GM19023 (cell line): Measurements from ENCODE around the gene PDE8B.
"Not testable (repeated sequence)": the region's sequence is repeated elsewhere in the genome, so short reads cannot be mapped to it uniquely, and the experiment has no call there.

ENCODE experiments used
- ATAC-seq: cut with Tn5 transposase; IDR thresholded peaks from one replicate; pipeline ENCODE4 v1.9.1; 2021; ENCODE audit warnings: mild to moderate bottlenecking, moderate library complexity; ENCODE audit not compliant: unreplicated experiment

The PDE8B gene

DNA sequence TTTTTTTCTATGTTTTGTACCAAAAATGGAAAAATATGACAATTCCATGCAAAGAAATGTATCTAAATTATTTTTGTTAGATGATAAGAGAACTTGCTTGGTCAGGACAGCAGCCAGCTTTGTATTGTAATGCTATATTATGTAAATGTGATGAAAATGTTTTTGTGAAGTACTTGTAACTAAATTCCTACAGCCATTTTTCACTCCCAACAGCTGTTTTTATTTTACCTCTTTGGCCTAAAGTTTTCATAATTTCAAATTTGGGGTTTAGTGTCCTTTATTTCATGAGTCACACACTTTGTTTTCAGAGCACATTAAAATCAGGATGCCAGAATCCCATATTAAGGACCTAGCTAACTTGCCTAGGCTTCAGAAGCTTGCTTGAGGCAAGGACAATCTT, 217.5 kb downstream of the PDE8B start:
- ATAC-seq: no peak

DNA sequence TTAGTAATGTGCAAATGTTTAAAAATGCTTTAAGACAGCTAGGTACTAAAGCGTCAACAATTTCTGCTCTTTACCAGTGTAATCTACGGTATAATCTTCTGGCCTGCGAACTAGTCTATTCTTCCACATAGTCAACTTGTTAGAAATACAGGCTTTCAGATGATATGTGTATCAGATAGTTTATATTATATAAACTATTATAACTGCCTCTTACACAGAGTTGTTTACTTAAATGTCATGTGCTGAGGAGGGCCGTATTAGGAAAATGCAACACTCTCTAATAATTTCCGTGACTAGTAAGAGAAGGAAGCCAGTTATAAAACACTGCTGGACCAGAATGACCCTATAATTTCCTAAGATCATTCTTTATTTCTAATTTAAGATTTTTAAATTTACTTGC, 218.0 kb downstream of the PDE8B start:
- no peak for ATAC-seq

DNA sequence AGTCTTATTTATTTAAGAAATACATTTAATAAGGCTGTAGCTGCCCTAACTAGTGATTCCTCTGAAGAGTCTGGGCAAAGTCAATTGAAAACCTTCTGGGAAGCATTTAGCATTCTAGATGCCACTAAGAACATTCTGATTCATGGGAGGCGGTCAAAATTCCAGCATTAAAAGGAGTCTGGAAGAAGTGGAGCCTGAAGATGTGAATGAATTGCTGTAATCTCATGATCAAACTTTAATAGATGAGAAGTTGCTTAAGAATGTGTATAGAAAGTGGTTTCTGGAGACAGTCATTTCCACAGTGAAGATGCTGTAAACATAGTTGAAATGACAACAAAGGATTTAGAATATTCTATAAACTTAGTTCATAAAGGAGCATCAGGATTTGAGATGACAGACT, 220.2 kb downstream of the PDE8B start:
- ATAC-seq: no peak

- no peak for ATAC-seq
These were observed 220.8 kb downstream of the PDE8B start for GRCh38 chr5:77431286-77431685.

- ATAC-seq: no peak
These were observed 221.2 kb downstream of the PDE8B start for GRCh38 chr5:77431719-77432118.

GRCh38 chr5:77437194-77437593, 226.7 kb downstream of the PDE8B start:
- no peak for ATAC-seq

DNA sequence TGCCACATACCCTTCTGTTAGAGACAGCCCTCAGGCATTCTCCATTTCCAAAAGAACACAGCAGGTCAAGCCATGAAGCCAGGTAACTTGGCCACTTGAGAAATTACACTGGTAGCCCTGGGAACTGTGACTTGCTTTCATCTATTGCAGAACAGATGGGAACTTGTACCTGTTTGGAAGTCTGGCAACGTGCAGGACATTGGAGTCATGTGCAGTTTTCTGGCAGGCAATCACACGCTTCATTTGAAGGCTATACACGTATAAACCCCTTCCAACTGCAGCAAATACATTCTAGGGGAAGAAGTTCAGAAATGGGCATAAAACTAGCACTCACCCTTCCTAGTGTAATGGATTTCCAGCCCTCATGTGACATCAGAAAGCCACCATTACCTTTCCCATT, 227.6 kb downstream of the PDE8B start:
- ATAC-seq: no peak

DNA sequence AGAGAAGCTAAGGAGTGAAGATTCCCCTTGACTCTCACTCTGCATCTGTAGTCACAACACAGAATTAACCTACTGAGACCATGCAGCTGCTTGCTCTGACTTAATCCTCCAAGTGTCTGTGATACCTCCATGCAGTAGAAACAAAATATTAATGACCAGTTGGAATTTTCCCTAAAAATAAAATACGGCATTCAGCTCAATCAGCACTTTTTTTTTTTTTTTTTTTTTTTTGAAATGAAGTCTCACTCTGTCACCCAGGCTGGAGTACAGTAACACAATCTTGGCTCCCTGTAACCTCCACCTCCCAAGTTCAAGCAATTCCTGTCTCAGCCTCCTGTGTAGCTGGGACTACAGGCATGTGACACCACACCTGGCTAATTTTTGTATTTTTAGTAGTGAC, 233.2 kb downstream of the PDE8B start:
- ATAC-seq: no peak

DNA sequence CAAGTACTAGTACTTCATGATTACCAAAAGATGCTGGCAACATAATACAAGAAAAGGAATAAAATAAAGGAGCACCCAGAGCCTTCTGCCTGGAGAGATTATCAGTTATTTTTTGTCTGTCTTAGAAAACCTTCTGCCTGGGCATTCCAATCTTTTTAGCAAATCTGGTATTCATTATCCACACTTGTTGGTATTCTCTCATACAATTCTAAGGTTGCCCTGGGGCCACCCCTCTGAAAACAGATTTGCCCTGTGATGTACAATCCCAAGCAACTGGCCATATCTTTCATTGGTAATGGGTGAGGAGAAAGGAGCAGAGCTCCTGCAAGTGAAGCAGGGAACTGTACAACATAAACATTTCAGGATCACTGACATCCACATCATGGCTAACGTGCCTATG, 233.9 kb downstream of the PDE8B start:
- no peak for ATAC-seq

GRCh38 chr5:77448831-77449230, 238.4 kb downstream of the PDE8B start:
- ATAC-seq: no peak

GRCh38 chr5:77449277-77449676, 238.8 kb downstream of the PDE8B start:
- ATAC-seq: no peak

GRCh38 chr5:77449981-77450380, 239.5 kb downstream of the PDE8B start:
- ATAC-seq: no peak

- ATAC-seq: no peak
These were observed 241.9 kb downstream of the PDE8B start for GRCh38 chr5:77452351-77452750.

- no peak for ATAC-seq
These were observed 243.6 kb downstream of the PDE8B start for GRCh38 chr5:77454123-77454522.

DNA sequence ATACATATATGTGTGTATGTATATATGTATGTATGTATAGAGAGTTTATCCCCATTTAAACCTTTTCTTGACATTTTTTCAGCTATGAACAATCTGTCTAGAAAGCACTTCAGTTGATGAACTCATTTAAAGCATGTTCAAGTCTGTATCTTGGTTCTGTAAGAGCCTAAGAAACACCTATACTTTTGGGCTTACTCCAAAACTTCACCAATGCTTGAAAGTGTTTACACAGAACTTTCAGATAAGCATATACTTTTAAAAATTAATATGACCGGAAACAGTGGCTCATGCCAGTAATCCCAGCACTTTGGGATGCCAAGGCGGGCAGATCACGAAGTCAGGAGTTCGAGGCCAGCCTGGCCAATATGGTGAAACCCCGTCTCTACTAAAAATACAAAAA, 250.8 kb downstream of the PDE8B start:
- no peak for ATAC-seq

- no peak for ATAC-seq
These were observed 253.4 kb downstream of the PDE8B start for GRCh38 chr5:77463905-77464304.

DNA sequence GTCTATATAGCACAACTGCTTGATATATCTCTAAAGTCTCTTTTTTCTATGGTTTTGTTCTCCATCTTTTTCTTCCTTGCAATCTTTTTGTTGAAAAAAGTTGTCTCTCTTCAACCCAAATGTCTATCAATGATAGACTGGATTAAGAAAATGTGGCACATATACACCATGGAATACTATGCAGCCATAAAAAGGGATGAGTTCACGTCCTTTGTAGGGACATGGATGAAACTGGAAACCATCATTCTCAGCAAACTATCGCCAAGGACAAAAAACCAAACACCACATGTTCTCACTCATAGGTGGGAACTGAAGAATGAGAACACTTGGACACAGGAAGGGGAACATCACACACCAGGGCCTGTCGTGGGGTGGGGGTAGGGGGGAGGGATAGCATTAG, 258.4 kb downstream of the PDE8B start:
- not testable (repeated sequence) for ATAC-seq

- not testable (repeated sequence) for ATAC-seq
These were observed 264.6 kb downstream of the PDE8B start for GRCh38 chr5:77475041-77475440.
